B cell (primary cell): Measurements from ENCODE around the gene PCDHA1. TPM values are rescaled to one million over a fixed set of nuclear protein-coding genes. Genes with fewer than 3 reads are reported as not detected.

ENCODE experiments used
- ATAC-seq: fragments of 200-7000 bp; cut with Tn5 transposase; one replicate; pipeline ENCODE4 v1.10.0; 2021; ENCODE audit warnings: low read depth, mild to moderate bottlenecking, moderate number of reproducible peaks, moderate library complexity
- CTCF ChIA-PET: fragments of 350-600 bp; sonication (Branson Sonifier 250); formaldehyde crosslinking; loops from one replicate; lab custom pipeline; 2021; ENCODE audit warnings: antibody characterized with exemption, inconsistent platforms; lab: Charles Lee
- POLR2A ChIA-PET: fragments of 350-600 bp; sonication (Branson Sonifier 250); formaldehyde crosslinking; loops from one replicate; lab custom pipeline; 2021; ENCODE audit warnings: antibody characterized with exemption; lab: Charles Lee
- DNase-seq: peaks from one replicate; pipeline ENCODE4 v3.0.0; 2013
- H2AFZ ChIP-seq: 2 replicates; pipeline ENCODE4 v1.6.1; 2012; ENCODE audit warnings: mild to moderate bottlenecking, low read depth, low read length; ENCODE audit not compliant: insufficient read depth, poor library complexity, severe bottlenecking
- H3K27ac ChIP-seq, 2 donors: 1 replicate in 1 of 2; 2 replicates in 1 of 2; pipeline ENCODE4 v1.5.1; 2012 to 2013; ENCODE audit warnings: low read length in 2 of 2, mild to moderate bottlenecking in 2 of 2, moderate library complexity in 1 of 2
- H3K27me3 ChIP-seq, 4 experiments: fragments of 200-600 bp in 1 of 4; sonication (generic) in 1 of 4; replicated peaks in 1 of 4; 1 replicate in 2 of 4; 2 replicates in 2 of 4; pipeline versions ENCODE4 v1.6.1 to v1.7.0; 2013 to 2016; ENCODE audit warnings: low read length in 3 of 4, mild to moderate bottlenecking in 2 of 4, mixed read lengths in 1 of 4, moderate library complexity in 1 of 4; ENCODE audit not compliant: insufficient read depth in 4 of 4, control insufficient read depth in 3 of 4; ENCODE audit errors: control extremely low read depth in 1 of 4
- H3K36me3 ChIP-seq, 2 experiments: replicated peaks in 1 of 2; 1 replicate in 1 of 2; 2 replicates in 1 of 2; pipeline versions ENCODE4 v1.6.1 to v1.7.1; 2013; ENCODE audit warnings: low read length in 1 of 2; ENCODE audit not compliant: insufficient read depth in 2 of 2, control insufficient read depth in 1 of 2; ENCODE audit errors: control extremely low read depth in 1 of 2, extremely low read depth in 1 of 2
- H3K4me1 ChIP-seq, 2 donors: fragments of 200-600 bp in 1 of 2; sonication (generic) in 1 of 2; 1 replicate in 1 of 2; 2 replicates in 1 of 2; pipeline versions ENCODE4 v1.5.1 to v1.6.1; 2013 to 2017; ENCODE audit warnings: low read length in 2 of 2; ENCODE audit not compliant: control insufficient read depth in 2 of 2, insufficient read depth in 2 of 2
- H3K4me2 ChIP-seq: replicated peaks from 2 replicates; pipeline ENCODE3; 2012; ENCODE audit warnings: mild to moderate bottlenecking, low read depth, low read length; ENCODE audit not compliant: poor library complexity, severe bottlenecking
- H3K4me3 ChIP-seq, 5 experiments: fragments of 200-600 bp in 1 of 5; sonication (generic) in 1 of 5; 1 replicate in 3 of 5; 2 replicates in 2 of 5; pipeline versions ENCODE4 v1.5.1 to v1.7.0; 2011 to 2016; ENCODE audit warnings: low read length in 4 of 5, mild to moderate bottlenecking in 4 of 5, low read depth in 2 of 5, control low read depth in 1 of 5, moderate library complexity in 1 of 5; ENCODE audit not compliant: insufficient read depth in 1 of 5; ENCODE audit errors: control extremely low read depth in 1 of 5, extremely low read depth in 1 of 5
- H3K79me2 ChIP-seq: fragments of 200-600 bp; sonication (generic); one replicate; pipeline ENCODE4 v1.6.0; 2016; ENCODE audit warnings: low read length; ENCODE audit not compliant: control insufficient read depth, insufficient read depth
- H3K9ac ChIP-seq: fragments of 200-600 bp; sonication (generic); 2 replicates; pipeline ENCODE4 v1.6.1; 2017; ENCODE audit warnings: mild to moderate bottlenecking, low read length, moderate library complexity
- H3K9me3 ChIP-seq, 3 donors: one replicate each; pipeline versions ENCODE4 v1.6.1 to v1.7.1; 2013; ENCODE audit warnings: low read length in 2 of 3; ENCODE audit not compliant: control insufficient read depth in 2 of 3, insufficient read depth in 1 of 3; ENCODE audit errors: control extremely low read depth in 1 of 3
- H4K20me1 ChIP-seq: 2 replicates; pipeline ENCODE4 v1.6.0; 2012; ENCODE audit warnings: mild to moderate bottlenecking, low read length; ENCODE audit not compliant: insufficient read depth, control insufficient read depth, poor library complexity, severe bottlenecking
- H3K27ac Mint-ChIP-seq: one replicate; pipeline ENCODE4 v1.8.0; 2021; ENCODE audit warnings: mixed read lengths
- H3K27me3 Mint-ChIP-seq: one replicate; pipeline ENCODE4 v1.8.0; 2021; ENCODE audit warnings: mixed read lengths
- H3K4me1 Mint-ChIP-seq: one replicate; pipeline ENCODE4 v1.8.0; 2021; ENCODE audit warnings: mixed read lengths
- H3K4me3 Mint-ChIP-seq: one replicate; pipeline ENCODE4 v1.8.0; 2021; ENCODE audit warnings: mixed read lengths
- H3K9me3 Mint-ChIP-seq: one replicate; pipeline ENCODE4 v1.8.0; 2022; ENCODE audit warnings: mixed read lengths; ENCODE audit not compliant: insufficient read depth
- CTCF ChIP-seq: fragments of 200-600 bp; IDR thresholded peaks from one replicate; pipeline ENCODE4 v1.8.0; 2022; ENCODE audit warnings: antibody characterized with exemption, mild to moderate bottlenecking
- EZH2 ChIP-seq: IDR thresholded peaks from 2 replicates; pipeline ENCODE4 v1.6.1; 2012; ENCODE audit warnings: borderline replicate concordance, low read depth, mild to moderate bottlenecking, moderate library complexity, low read length; ENCODE audit not compliant: insufficient read depth, poor library complexity, severe bottlenecking
- WGBS: methylation state at CpG from one replicate; pipeline ENCODE4 v1.1.5; 2013; ENCODE audit warnings: missing lambda C conversion rate; ENCODE audit not compliant: insufficient coverage; 5-methylcytosine and 5-hydroxymethylcytosine counted together
- intact Hi-C: fragments of 100-400 bp; cut with micrococcal nuclease; formaldehyde crosslinking; loops from one replicate; pipeline ENCODE4 v1.10.0; 2022
- polyA plus RNA-seq: library from polyadenylated mRNA; depleted of rRNA; stranded (reverse); fragments of >200 nt; gene quantifications from 2 replicates; pipeline ENCODE4 v1.2.3, GENCODE V29; 2012
- total RNA-seq, 2 donors: library from RNA; stranded (reverse); fragments of 120-200 nt in 1 of 2; gene quantifications; 1 replicate in 1 of 2; 2 replicates in 1 of 2; pipeline versions ENCODE4 v1.2.3 to v1.2.4, GENCODE V29; 2013 to 2022

Gene PCDHA1
- total and polyA plus RNA-seq, 2 donors (not counting 1 experiment from before 2014, with no cell fraction given) = not detected

GRCh38 chr5:140796718-140797095 lies 10.8 kb downstream of the PCDHA1 start:
- Histone ChIP-seq H3K27me3 (peaks cover 0 to 26% (median 14%) of the 10 kb centered on the region in 4 experiments), H3K79me2 (no peaks in the 10 kb centered on the region), H3K27ac (no peak overlapping the region), H3K9me3 (peaks cover 4 to 39% (median 36%) of the 10 kb centered on the region in 3 donors), H2AFZ (no peak overlapping the region), H4K20me1 (no peaks in the 10 kb centered on the region), H3K4me1 (no peaks in the 10 kb centered on the region), H3K36me3 (no peaks in the 10 kb centered on the region), H3K9ac (no peak overlapping the region), H3K4me2 (no peak overlapping the region), H3K4me3 (no peak overlapping the region)
- peaks cover 9% of the 10 kb centered on the region for H3K9me3 Mint-ChIP-seq
- ChIA-PET POLR2A (no interaction called here), CTCF (no interaction called here)
- H3K27ac Mint-ChIP-seq = no peak overlapping the region
- intact Hi-C loops = no loop called here
- ATAC-seq (no peak), DNase-seq (no peak)
- 65% methylated on average over 39 of the region's 39 CpGs for WGBS
- TF ChIP-seq CTCF (no peak), EZH2 (no peak)
- H3K4me1 Mint-ChIP-seq = no peaks in the 10 kb centered on the region
- H3K4me3 Mint-ChIP-seq = no peak overlapping the region
- peaks cover 17% of the 10 kb centered on the region for H3K27me3 Mint-ChIP-seq

GRCh38 chr5:140800816-140801493 lies 15.0 kb downstream of the PCDHA1 start, which contains the start of gene PCDHA3:
PCDHA3 (plus strand) TSS chr5:140801057.
- Mint-ChIP-seq H3K4me1 (no peaks in the 10 kb centered on the region), H3K27me3 (peaks cover 7% of the 10 kb centered on the region), H3K27ac (no peak within 1 kb of the TSS), H3K9me3 (peaks cover 8% of the 10 kb centered on the region), H3K4me3 (no peak within 1 kb of the TSS)
- H3K4me1 ChIP-seq = no peaks in the 10 kb centered on the region
- H2AFZ ChIP-seq = no peak within 1 kb of the TSS
- intact Hi-C loops = no loop called here
- H3K9ac ChIP-seq = no peak within 1 kb of the TSS
- no peak within 1 kb of the TSS for H3K27ac ChIP-seq
- no peak within 1 kb of the TSS for H3K4me3 ChIP-seq
- no peaks in the 10 kb centered on the region for H4K20me1 ChIP-seq
- DNase-seq (no peak), ATAC-seq (no peak)
- no peaks in the 10 kb centered on the region for H3K36me3 ChIP-seq
- peaks cover 0 to 12% (median 4%) of the 10 kb centered on the region in 4 experiments for H3K27me3 ChIP-seq
- no peak for TF ChIP-seq EZH2
- TF ChIP-seq CTCF = no peak
- ChIA-PET POLR2A (no interaction called here), CTCF (no interaction called here)
- peaks cover 0 to 41% (median 30%) of the 10 kb centered on the region in 3 donors for H3K9me3 ChIP-seq
- H3K79me2 ChIP-seq = no peaks in the 10 kb centered on the region
- 38% methylated on average over 21 of the region's 29 CpGs for WGBS
- no peak within 1 kb of the TSS for H3K4me2 ChIP-seq
